Endothelial cell of umbilical vein (primary cell): ENCODE results near the gene SHLD2. TPM values are rescaled to one million over a fixed set of nuclear protein-coding genes. Genes with fewer than 3 reads are reported as not detected.
"Not testable (repeated sequence)": the region's sequence is repeated elsewhere in the genome, so short reads cannot be mapped to it uniquely, and the experiment has no call there.

Experiments used
- BruUV-seq: library from RNA; stranded (reverse); fragments of 400-500 nt; replicated peaks from 2 replicates; lab custom pipeline; 2021; lab: Mats Ljungman, UMichigan
- CTCF ChIA-PET: fragments of 300-600, 350-600 bp; sonication (Branson Sonifier 250); formaldehyde crosslinking; loops from one replicate; lab custom pipeline; 2021; ENCODE audit warnings: antibody characterized with exemption, inconsistent platforms; lab: Charles Lee
- POLR2A ChIA-PET: fragments of 300-600, 350-600 bp; sonication (Branson Sonifier 250); formaldehyde crosslinking; loops from one replicate; lab custom pipeline; 2021; ENCODE audit warnings: antibody characterized with exemption, inconsistent platforms; lab: Charles Lee
- DNase-seq: peaks from one replicate; pipeline ENCODE4 v3.0.0-alpha.2; 2011; ENCODE audit warnings: low read depth, low spot score
- FAIRE-seq: peaks from 2 replicates; lab custom pipeline; 2011; peaks lifted over from hg19 to GRCh38; lab: Jason Lieb, UNC
- H2AFZ ChIP-seq: 2 replicates; pipeline ENCODE4 v1.6.0; 2012; ENCODE audit warnings: low read depth, low read length, control low read depth, inconsistent platforms
- H3K27ac ChIP-seq: 2 replicates; pipeline ENCODE4 v1.5.1; 2011; ENCODE audit warnings: low read depth, mild to moderate bottlenecking, control low read depth, low read length, moderate library complexity; ENCODE audit not compliant: insufficient read depth
- H3K27me3 ChIP-seq, 2 experiments: 2 replicates each; pipeline versions ENCODE4 v1.6.0 to v1.6.1; 2011; ENCODE audit warnings: low read length in 2 of 2, mixed read lengths in 1 of 2; ENCODE audit not compliant: control insufficient read depth in 2 of 2, insufficient read depth in 2 of 2
- H3K36me3 ChIP-seq, 2 experiments: 2 replicates in 1 of 2; 3 replicates in 1 of 2; pipeline ENCODE4 v1.5.1; 2011; ENCODE audit warnings: low read length in 2 of 2, mild to moderate bottlenecking in 1 of 2, moderate library complexity in 1 of 2; ENCODE audit not compliant: control insufficient read depth in 2 of 2, insufficient read depth in 2 of 2; ENCODE audit errors: extremely low read depth in 1 of 2
- H3K4me1 ChIP-seq: 3 replicates; pipeline ENCODE4 v1.5.1; 2011; ENCODE audit warnings: mild to moderate bottlenecking, low read length; ENCODE audit not compliant: control insufficient read depth, insufficient read depth; ENCODE audit errors: extremely low read depth
- H3K4me2 ChIP-seq: 2 replicates; pipeline ENCODE4 v1.6.1; 2011; ENCODE audit warnings: low read length, control low read depth, mixed read lengths; ENCODE audit not compliant: insufficient read depth
- H3K4me3 ChIP-seq, 3 experiments: fragments of 200-600 bp in 1 of 3; sonication (generic), shearing (Covaris generic) in 1 of 3; replicated peaks in 1 of 3; 2 replicates each; pipeline ENCODE4 v1.5.1; 2011 to 2016; ENCODE audit warnings: control low read depth in 3 of 3, low read length in 3 of 3, mild to moderate bottlenecking in 2 of 3, inconsistent platforms in 1 of 3, low read depth in 1 of 3, moderate library complexity in 1 of 3; ENCODE audit not compliant: insufficient read depth in 1 of 3
- H3K79me2 ChIP-seq: 2 replicates; pipeline ENCODE4 v1.6.0; 2012; ENCODE audit warnings: low read length, inconsistent platforms; ENCODE audit not compliant: control insufficient read depth, insufficient read depth
- H3K9ac ChIP-seq: replicated peaks from 2 replicates; pipeline ENCODE3; 2011; ENCODE audit warnings: low read length, control low read depth; ENCODE audit not compliant: insufficient read depth; ENCODE audit errors: extremely low read depth
- H3K9me1 ChIP-seq: replicated peaks from 3 replicates; pipeline ENCODE4 v1.6.0; 2011; ENCODE audit warnings: mild to moderate bottlenecking, low read length; ENCODE audit not compliant: control insufficient read depth, insufficient read depth; ENCODE audit errors: extremely low read depth
- H3K9me3 ChIP-seq: replicated peaks from 2 replicates; pipeline ENCODE4 v1.5.1; 2012; ENCODE audit warnings: low read length, inconsistent platforms; ENCODE audit not compliant: control insufficient read depth, insufficient read depth
- H4K20me1 ChIP-seq: replicated peaks from 2 replicates; pipeline ENCODE3; 2011; ENCODE audit warnings: mild to moderate bottlenecking, low read length; ENCODE audit not compliant: control insufficient read depth, insufficient read depth; ENCODE audit errors: extremely low read depth
- dilution Hi-C: fragments of 300-500 bp; cut with MboI; formaldehyde crosslinking; loops from one replicate; pipeline ENCODE4 v1.15.0; 2019; ENCODE audit warnings: low sequenced_read_pairs; ENCODE audit not compliant: extremely low pct_ligation_motif_present
- intact Hi-C: fragments of 100-400 bp; cut with micrococcal nuclease; formaldehyde crosslinking; loops from one replicate; pipeline ENCODE4 v1.10.0; 2022
- polyA plus RNA-seq, 4 experiments: library from polyadenylated mRNA; depleted of rRNA in 3 of 4; stranded (reverse) in 3 of 4; unstranded in 1 of 4; fragments of >200 nt; gene quantifications; 2 replicates each; pipeline versions ENCODE4 v1.2.1 to v1.2.3, GENCODE V29; 2011 to 2012; ENCODE audit warnings: missing spikeins in 1 of 4
- total RNA-seq: library from RNA; stranded (reverse); gene quantifications from 2 replicates; pipeline ENCODE4 v1.2.3, GENCODE V29; 2021

SHLD2 gene
- total and polyA plus RNA-seq, 2 donors (not counting 3 experiments of a cell fraction or from before 2014, with no cell fraction given), result 6.1 to 22.4 TPM

- H3K9me1 ChIP-seq, H3K36me3 ChIP-seq, H3K9me3 ChIP-seq, H4K20me1 ChIP-seq, POLR2A ChIA-PET, H3K4me1 ChIP-seq, H3K27ac ChIP-seq, H3K9ac ChIP-seq, H2AFZ ChIP-seq, H3K4me2 ChIP-seq, intact Hi-C loops, CTCF ChIA-PET, H3K4me3 ChIP-seq, FAIRE-seq, H3K27me3 ChIP-seq, H3K79me2 ChIP-seq, DNase-seq, dilution Hi-C loops, BruUV-seq: not testable (repeated sequence)
These were observed 105.9 kb downstream of the SHLD2 start for GRCh38 chr10:87200924-87201323.

GRCh38 chr10:87204801-87205200 lies 109.8 kb downstream of the SHLD2 start:
- BruUV-seq, POLR2A ChIA-PET, H3K27ac ChIP-seq, H3K9me1 ChIP-seq, H3K9me3 ChIP-seq, H4K20me1 ChIP-seq, H3K4me3 ChIP-seq, H3K27me3 ChIP-seq, H3K9ac ChIP-seq, H2AFZ ChIP-seq, DNase-seq, dilution Hi-C loops, H3K79me2 ChIP-seq, H3K4me2 ChIP-seq, H3K4me1 ChIP-seq, H3K36me3 ChIP-seq, intact Hi-C loops: not testable (repeated sequence)
- CTCF ChIA-PET, result interaction anchor here (0.8 kb wide), 1 partner anchor 300 kb away, joined by 3 read pairs; the partner anchor contains the start of gene MINPP1
- FAIRE-seq, result peak; percentile 67

- H3K4me1 ChIP-seq, CTCF ChIA-PET, H2AFZ ChIP-seq, H4K20me1 ChIP-seq, H3K4me3 ChIP-seq, dilution Hi-C loops, H3K27ac ChIP-seq, H3K4me2 ChIP-seq, POLR2A ChIA-PET, H3K79me2 ChIP-seq, H3K27me3 ChIP-seq, intact Hi-C loops, H3K9ac ChIP-seq, H3K9me1 ChIP-seq, H3K9me3 ChIP-seq, H3K36me3 ChIP-seq, BruUV-seq: not testable (repeated sequence)
- DNase-seq (peak; percentile 70), FAIRE-seq (peak; percentile 69)
These were observed 111.9 kb downstream of the SHLD2 start for GRCh38 chr10:87206922-87207321.

GRCh38 chr10:87210309-87210708 lies 115.3 kb downstream of the SHLD2 start:
- H3K9me1 ChIP-seq, CTCF ChIA-PET, H3K79me2 ChIP-seq, DNase-seq, H3K4me1 ChIP-seq, FAIRE-seq, BruUV-seq, H3K36me3 ChIP-seq, H3K27ac ChIP-seq, H2AFZ ChIP-seq, dilution Hi-C loops, H3K27me3 ChIP-seq, H4K20me1 ChIP-seq, POLR2A ChIA-PET, H3K9me3 ChIP-seq, H3K4me3 ChIP-seq, H3K9ac ChIP-seq, H3K4me2 ChIP-seq: not testable (repeated sequence)
- intact Hi-C loops, result loop anchor here (10.0 kb wide), 1 partner anchor 294 kb away; the partner anchor contains the start of gene MINPP1
